Astrocyte (in vitro differentiated cells and primary cell): ENCODE results near the gene CCNL1. TPM values are rescaled to one million over a fixed set of nuclear protein-coding genes. Genes with fewer than 3 reads are reported as not detected.
"Not testable (repeated sequence)": the region's sequence is repeated elsewhere in the genome, so short reads cannot be mapped to it uniquely, and the experiment has no call there.

Experiments used
- DNase-seq: peaks from one replicate; pipeline ENCODE4 v3.0.0-alpha.2; 2010; ENCODE audit warnings: low read depth
- FAIRE-seq: peaks from 2 replicates; lab custom pipeline; 2011; peaks lifted over from hg19 to GRCh38; lab: Jason Lieb, UNC
- H2AFZ ChIP-seq: 2 replicates; pipeline ENCODE4 v1.6.0; 2012; ENCODE audit warnings: low read depth, low read length, inconsistent platforms
- H3K27ac ChIP-seq: 2 replicates; pipeline ENCODE4 v1.5.1; 2011; ENCODE audit warnings: low read depth, low read length, inconsistent platforms
- H3K27me3 ChIP-seq: 2 replicates; pipeline ENCODE4 v1.6.0; 2011; ENCODE audit warnings: low read length, inconsistent platforms; ENCODE audit not compliant: insufficient read depth
- H3K36me3 ChIP-seq: 2 replicates; pipeline ENCODE4 v1.5.1; 2011; ENCODE audit warnings: low read length, inconsistent platforms; ENCODE audit not compliant: insufficient read depth
- H3K4me1 ChIP-seq: 2 replicates; pipeline ENCODE4 v1.5.1; 2011; ENCODE audit warnings: low read length, inconsistent platforms; ENCODE audit not compliant: insufficient read depth
- H3K4me2 ChIP-seq: 2 replicates; pipeline ENCODE4 v1.6.0; 2012; ENCODE audit warnings: low read length, inconsistent platforms
- H3K4me3 ChIP-seq: 2 replicates; pipeline ENCODE4 v1.5.1; 2011; ENCODE audit warnings: low read depth, mild to moderate bottlenecking, low read length, inconsistent platforms; ENCODE audit not compliant: insufficient read depth
- H3K79me2 ChIP-seq: 2 replicates; pipeline ENCODE4 v1.6.0; 2012; ENCODE audit warnings: mild to moderate bottlenecking, low read length, inconsistent platforms; ENCODE audit not compliant: insufficient read depth
- H3K9ac ChIP-seq: 2 replicates; pipeline ENCODE4 v1.6.0; 2012; ENCODE audit warnings: mild to moderate bottlenecking, low read length, inconsistent platforms
- H3K9me3 ChIP-seq: 2 replicates; pipeline ENCODE4 v1.5.1; 2012; ENCODE audit warnings: low read depth, mild to moderate bottlenecking, low read length, inconsistent platforms; ENCODE audit not compliant: insufficient read depth
- H4K20me1 ChIP-seq: 2 replicates; pipeline ENCODE4 v1.6.0; 2012; ENCODE audit warnings: low read length, inconsistent platforms; ENCODE audit not compliant: insufficient read depth
- H3K27ac Mint-ChIP-seq: one replicate; pipeline ENCODE4 v1.8.0; 2021; ENCODE audit warnings: mild to moderate bottlenecking, mixed read lengths; ENCODE audit not compliant: unreplicated experiment
- H3K27me3 Mint-ChIP-seq: one replicate; pipeline ENCODE4 v1.8.0; 2021; ENCODE audit warnings: low read depth, mixed read lengths; ENCODE audit not compliant: unreplicated experiment
- H3K36me3 Mint-ChIP-seq: one replicate; pipeline ENCODE4 v1.8.0; 2021; ENCODE audit warnings: low read depth, mixed read lengths; ENCODE audit not compliant: unreplicated experiment
- H3K4me1 Mint-ChIP-seq: one replicate; pipeline ENCODE4 v1.8.0; 2021; ENCODE audit warnings: low read depth, mixed read lengths; ENCODE audit not compliant: unreplicated experiment
- H3K4me3 Mint-ChIP-seq: one replicate; pipeline ENCODE4 v1.8.0; 2021; ENCODE audit warnings: mild to moderate bottlenecking, moderate library complexity, mixed read lengths; ENCODE audit not compliant: unreplicated experiment
- H3K9me3 Mint-ChIP-seq: one replicate; pipeline ENCODE4 v1.8.0; 2021; ENCODE audit warnings: mild to moderate bottlenecking, mixed read lengths; ENCODE audit not compliant: unreplicated experiment
- EZH2 ChIP-seq: IDR thresholded peaks from 2 replicates; pipeline ENCODE4 v1.6.1; 2012; ENCODE audit warnings: mild to moderate bottlenecking, low read length, inconsistent platforms; ENCODE audit not compliant: insufficient read depth
- total RNA-seq: library from RNA; stranded (reverse); gene quantifications from 2 replicates; pipeline ENCODE4 v1.2.1, GENCODE V29; 2021
- TF ChIP-seq, protein P1 (sequence below): IDR thresholded peaks from 2 replicates; pipeline ENCODE4 v1.5.1; 2011; ENCODE audit warnings: low read depth, mild to moderate bottlenecking, inconsistent platforms, low read length, moderate library complexity; ENCODE audit not compliant: insufficient read depth

CCNL1 gene
- total RNA-seq, 1 donor from 2014 or later = 66.8 TPM

DNA sequence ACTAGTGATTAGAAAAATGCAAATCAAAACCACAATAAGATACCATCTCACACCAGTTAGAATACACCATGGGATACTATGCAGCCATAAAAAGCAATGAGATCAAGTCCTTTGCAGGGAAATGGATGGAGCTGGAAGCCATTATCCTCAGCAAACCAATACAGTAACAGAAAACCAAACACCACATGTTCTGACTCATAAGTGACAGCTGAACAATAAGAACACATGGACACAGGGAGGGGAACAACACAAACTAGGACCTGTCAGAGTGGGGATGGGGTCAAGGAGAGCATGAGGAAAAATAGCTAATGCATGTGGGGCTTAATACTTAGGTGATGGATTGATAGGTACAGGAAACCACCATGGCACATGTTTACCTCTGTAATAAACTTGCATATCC is 36.0 kb upstream of the CCNL1 start:
- Histone ChIP-seq H3K4me1 (no peaks in the 10 kb centered on the region), H3K27ac (no peak overlapping the region), H3K4me2 (no peak overlapping the region), H3K79me2 (no peaks in the 10 kb centered on the region), H3K9ac (no peak overlapping the region), H3K36me3 (no peaks in the 10 kb centered on the region), H3K27me3 (no peaks in the 10 kb centered on the region), H2AFZ (no peak overlapping the region), H4K20me1 (no peaks in the 10 kb centered on the region), H3K9me3 (no peaks in the 10 kb centered on the region), H3K4me3 (no peak overlapping the region)
- no peak for DNase-seq
- H3K4me3 Mint-ChIP-seq = no peak overlapping the region
- H3K4me1 Mint-ChIP-seq = no peaks in the 10 kb centered on the region
- H3K27me3 Mint-ChIP-seq = no peaks in the 10 kb centered on the region
- no peak overlapping the region for H3K27ac Mint-ChIP-seq
- peaks cover 8% of the 10 kb centered on the region for H3K9me3 Mint-ChIP-seq
- TF ChIP-seq EZH2 = no peak
- TF ChIP-seq, protein P1, sequence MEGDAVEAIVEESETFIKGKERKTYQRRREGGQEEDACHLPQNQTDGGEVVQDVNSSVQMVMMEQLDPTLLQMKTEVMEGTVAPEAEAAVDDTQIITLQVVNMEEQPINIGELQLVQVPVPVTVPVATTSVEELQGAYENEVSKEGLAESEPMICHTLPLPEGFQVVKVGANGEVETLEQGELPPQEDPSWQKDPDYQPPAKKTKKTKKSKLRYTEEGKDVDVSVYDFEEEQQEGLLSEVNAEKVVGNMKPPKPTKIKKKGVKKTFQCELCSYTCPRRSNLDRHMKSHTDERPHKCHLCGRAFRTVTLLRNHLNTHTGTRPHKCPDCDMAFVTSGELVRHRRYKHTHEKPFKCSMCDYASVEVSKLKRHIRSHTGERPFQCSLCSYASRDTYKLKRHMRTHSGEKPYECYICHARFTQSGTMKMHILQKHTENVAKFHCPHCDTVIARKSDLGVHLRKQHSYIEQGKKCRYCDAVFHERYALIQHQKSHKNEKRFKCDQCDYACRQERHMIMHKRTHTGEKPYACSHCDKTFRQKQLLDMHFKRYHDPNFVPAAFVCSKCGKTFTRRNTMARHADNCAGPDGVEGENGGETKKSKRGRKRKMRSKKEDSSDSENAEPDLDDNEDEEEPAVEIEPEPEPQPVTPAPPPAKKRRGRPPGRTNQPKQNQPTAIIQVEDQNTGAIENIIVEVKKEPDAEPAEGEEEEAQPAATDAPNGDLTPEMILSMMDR = no peak
- FAIRE-seq = no peak
- peaks cover 3% of the 10 kb centered on the region for H3K36me3 Mint-ChIP-seq

DNA sequence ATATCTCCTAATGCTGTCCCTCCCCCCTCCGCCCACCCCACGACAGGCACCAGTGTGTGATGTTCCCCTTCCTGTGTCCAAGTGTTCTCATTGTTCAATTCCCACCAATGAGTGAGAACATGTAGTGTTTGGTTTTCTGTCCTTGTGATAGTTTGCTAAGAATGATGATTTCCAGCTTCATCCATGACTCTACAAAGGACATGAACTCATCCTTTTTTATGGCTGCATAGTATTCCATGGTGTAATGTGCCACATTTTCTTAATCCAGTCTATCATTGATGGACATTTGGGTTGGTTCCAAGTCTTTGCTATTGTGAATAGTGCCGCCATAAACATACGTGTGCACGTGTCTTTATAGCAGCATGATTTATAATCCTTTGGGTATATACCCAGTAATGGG is 31.2 kb upstream of the CCNL1 start:
- H3K27me3 Mint-ChIP-seq, H3K4me3 ChIP-seq, H3K4me2 ChIP-seq, FAIRE-seq, H3K27ac Mint-ChIP-seq, H3K9ac ChIP-seq, H3K4me3 Mint-ChIP-seq, H2AFZ ChIP-seq, H3K4me1 ChIP-seq, H3K4me1 Mint-ChIP-seq, H3K27me3 ChIP-seq, H3K36me3 ChIP-seq, H3K79me2 ChIP-seq, H3K27ac ChIP-seq, DNase-seq, H4K20me1 ChIP-seq: not testable (repeated sequence)
- Mint-ChIP-seq H3K36me3 (peaks cover 22% of the 10 kb centered on the region), H3K9me3 (peaks cover 35% of the 10 kb centered on the region)
- peaks cover 11% of the 10 kb centered on the region for H3K9me3 ChIP-seq

DNA sequence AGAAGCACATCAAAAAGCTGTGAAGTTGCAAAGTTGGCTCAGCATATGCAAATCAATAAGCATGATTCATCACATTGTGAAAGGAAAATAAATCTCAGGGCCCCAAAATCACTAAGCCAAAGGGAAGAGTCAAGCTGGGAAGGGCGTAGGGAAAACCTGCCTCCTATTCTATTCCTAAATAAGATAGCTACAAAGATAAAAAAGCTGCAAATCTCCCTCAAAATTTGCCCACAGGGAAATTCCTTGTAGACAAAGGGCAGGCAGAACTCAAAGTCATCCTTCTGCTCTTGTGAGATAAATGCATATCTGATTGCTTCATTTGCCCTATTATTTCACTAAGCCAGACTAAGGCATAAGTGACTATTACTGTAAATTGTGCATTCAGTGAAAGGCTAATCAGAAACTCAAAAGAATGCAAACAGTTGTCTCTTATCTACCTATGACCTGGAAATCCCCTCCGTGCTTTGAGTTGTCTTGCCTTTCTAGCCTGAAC is 30.5 kb upstream of the CCNL1 start:
- Histone ChIP-seq H3K36me3 (no peaks in the 10 kb centered on the region), H3K4me2 (no peak overlapping the region), H3K27ac (no peak overlapping the region), H3K4me3 (no peak overlapping the region), H3K27me3 (no peaks in the 10 kb centered on the region), H3K79me2 (no peaks in the 10 kb centered on the region), H3K4me1 (no peaks in the 10 kb centered on the region), H3K9ac (no peak overlapping the region), H3K9me3 (peaks cover 14% of the 10 kb centered on the region), H4K20me1 (no peaks in the 10 kb centered on the region), H2AFZ (no peak overlapping the region)
- FAIRE-seq = no peak
- Mint-ChIP-seq H3K27ac (no peak overlapping the region), H3K27me3 (no peaks in the 10 kb centered on the region), H3K4me1 (no peaks in the 10 kb centered on the region), H3K36me3 (peaks cover 28% of the 10 kb centered on the region), H3K9me3 (peaks cover 37% of the 10 kb centered on the region), H3K4me3 (no peak overlapping the region)
- TF ChIP-seq, protein P1 = no peak
- TF ChIP-seq EZH2 = no peak
- DNase-seq = no peak
